ENCODE measurements around the gene EIF3F. TPM values are rescaled to one million over a fixed set of nuclear protein-coding genes. Genes with fewer than 3 reads are reported as not detected.

The EIF3F gene
- total and polyA plus RNA-seq, 2 of the 8 experiments (the other 6 are each of a cell fraction or from before 2014, with no cell fraction given), result 222 to 388 TPM

- no peak for TF ChIP-seq JUND (IDR thresholded peaks at IDR 0.05; ENCODE audit: low read length)
- no peak for TF ChIP-seq TCF12 (IDR thresholded peaks at IDR 0.05; ENCODE audit: low read depth, low read length)
- no peak for TF ChIP-seq BCL11A (IDR thresholded peaks at IDR 0.05; ENCODE audit: low read depth in 2 of 2, low read length in 2 of 2)
- TF ChIP-seq ATF2 (IDR thresholded peaks at IDR 0.05; ENCODE audit: low read length), result no peak
- TF ChIP-seq SRF (IDR thresholded peaks at IDR 0.05; ENCODE audit: low read depth, low read length), result no peak
Observed at GRCh38 chr11:8036002-8036802, 49.1 kb downstream of the EIF3F start (continued).

Measured in H1 (cell line).